Fibroblast of the conjunctiva (primary cell): ENCODE measurements around the gene CTSK.

ENCODE experiments used
- DNase-seq: peaks from one replicate; pipeline ENCODE4 v3.0.0-alpha.2; 2010; ENCODE audit warnings: low read depth

Gene CTSK

DNA sequence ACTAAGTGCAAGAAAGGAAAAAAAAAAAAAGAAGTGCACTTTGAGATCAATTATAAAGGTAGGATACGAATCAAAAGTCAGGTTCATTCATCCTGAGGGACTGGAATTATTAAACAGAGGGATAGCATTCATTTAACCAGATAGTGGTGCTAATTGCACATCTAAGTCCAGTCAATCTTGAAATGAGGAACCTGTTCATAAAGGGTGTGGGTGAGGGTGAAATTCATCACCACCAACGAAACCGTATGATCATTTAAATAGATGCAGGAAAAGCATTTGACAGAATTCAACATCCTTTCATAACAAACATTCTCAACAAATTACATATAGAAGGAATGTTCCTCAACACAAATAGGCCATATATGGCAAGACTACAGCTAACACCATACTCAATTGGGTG is 48.0 kb downstream of the CTSK start:
- no peak for DNase-seq

GRCh38 chr1:150753416-150753815 is 54.6 kb downstream of the CTSK start:
- DNase-seq: no peak

GRCh38 chr1:150751443-150751842 is 56.6 kb downstream of the CTSK start:
- no peak for DNase-seq

DNA sequence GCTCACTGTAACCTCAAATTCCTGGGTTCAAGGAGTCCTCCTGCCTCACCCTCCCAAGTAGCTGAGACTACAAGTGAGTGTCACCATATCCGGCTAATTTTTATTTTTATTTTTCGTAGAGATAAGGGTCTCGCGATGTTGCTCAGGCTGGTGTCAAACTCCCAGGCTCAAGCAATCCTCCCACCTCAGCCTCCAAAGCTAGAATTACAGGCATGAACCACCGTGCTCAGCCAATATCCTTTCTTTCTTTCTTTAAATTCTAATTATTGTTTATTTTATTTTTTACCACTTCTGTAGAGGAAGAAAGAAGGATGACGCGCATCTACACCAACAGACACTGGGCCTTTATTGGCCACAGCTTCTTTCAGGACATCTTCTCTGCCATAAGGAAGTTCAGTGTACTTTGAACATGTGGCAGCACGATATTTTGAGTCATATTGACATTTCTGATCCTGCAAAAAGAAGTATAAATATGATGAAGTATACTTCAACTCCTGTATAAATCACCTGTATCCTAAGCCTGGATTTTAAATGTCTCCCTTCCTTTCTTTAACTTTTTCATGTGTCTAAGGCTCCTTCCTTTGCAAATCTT is 58.2 kb downstream of the CTSK start:
- no peak for DNase-seq

GRCh38 chr1:150748878-150749719 is 59.0 kb downstream of the CTSK start:
- DNase-seq: no peak
